ENCODE results near the gene GUCY1A2.
"Not testable (repeated sequence)": the region's sequence is repeated elsewhere in the genome, so short reads cannot be mapped to it uniquely, and the experiment has no call there.

GUCY1A2 gene

DNA sequence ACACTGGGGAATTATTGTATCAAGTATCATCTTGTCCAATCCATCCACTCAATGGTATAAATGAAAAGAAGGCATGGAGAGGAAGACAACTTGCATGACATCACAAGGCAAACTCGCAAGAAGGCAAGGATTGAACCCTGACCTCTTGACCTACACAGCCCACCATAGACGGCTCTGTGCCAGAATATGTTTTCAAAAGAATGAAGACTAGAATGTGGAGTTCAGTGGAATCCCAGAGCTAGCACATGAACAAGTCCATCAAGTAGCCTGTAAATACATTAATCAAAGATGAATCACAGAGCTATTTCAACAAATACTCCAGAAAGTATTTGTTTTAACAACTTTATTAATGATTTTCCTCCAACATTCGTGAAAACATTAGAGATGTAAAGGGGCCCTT, 189.7 kb downstream of the GUCY1A2 start:
- no peak for DNase-seq

DNA sequence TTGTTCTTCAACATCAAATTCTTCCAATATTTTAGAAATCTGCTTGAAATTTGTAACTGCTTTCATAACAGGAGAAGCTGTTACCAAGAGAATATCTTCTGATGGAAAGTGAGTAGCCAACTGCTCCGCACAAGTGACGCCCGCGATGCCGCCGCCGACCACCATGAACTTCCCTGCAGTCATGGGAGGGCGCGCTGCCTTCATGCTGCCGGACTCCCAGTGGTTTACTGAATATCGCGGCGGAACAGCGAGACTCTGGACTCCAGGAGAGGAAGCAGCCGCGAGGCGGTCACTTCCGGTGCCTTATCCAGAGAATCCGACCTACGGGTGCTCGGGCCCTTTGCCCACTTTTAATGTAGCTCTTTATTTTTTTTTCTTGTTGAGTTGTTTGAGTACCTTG, 190.6 kb downstream of the GUCY1A2 start:
- DNase-seq, result no peak

DNA sequence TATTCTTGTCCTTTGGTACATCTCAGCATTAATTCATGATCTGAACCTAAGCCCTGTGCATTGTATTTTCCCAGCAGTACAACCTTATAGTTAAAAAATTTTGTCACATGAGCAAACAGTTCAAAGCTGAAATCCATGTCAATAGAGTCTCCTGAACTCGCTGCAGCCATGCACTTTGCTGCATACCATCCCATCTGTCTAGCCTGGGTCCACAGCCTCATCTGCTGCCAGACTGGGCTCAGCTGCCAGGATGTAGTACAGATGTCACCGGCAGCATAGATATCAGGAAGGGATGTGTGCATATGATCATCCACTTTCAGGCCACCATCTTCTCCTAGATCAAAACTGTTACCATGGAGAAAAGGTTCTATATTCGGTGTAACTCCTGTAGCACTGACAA, 191.7 kb downstream of the GUCY1A2 start:
- DNase-seq, result not testable (repeated sequence)

- no peak for DNase-seq
These were observed 196.4 kb downstream of the GUCY1A2 start for GRCh38 chr11:106821826-106822225.

DNA sequence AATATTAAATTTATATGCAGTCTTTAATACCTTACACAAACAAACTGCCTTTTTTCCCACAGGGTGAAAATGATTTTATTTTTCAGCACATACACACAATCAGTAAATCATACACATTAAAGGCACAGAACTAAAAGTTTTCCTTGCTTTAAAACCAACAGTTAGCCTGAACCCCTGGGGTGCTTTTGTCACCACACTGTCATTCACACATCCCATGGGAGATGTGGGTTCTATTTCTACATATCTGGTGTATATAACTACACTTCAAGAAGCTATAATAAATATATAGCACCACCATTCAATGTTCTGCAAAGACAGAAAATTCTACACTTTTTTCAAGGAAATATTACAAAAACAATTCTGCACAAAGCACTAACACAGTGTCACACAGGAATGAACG, 197.0 kb downstream of the GUCY1A2 start:
- DNase-seq, result peak; percentile 67

DNA sequence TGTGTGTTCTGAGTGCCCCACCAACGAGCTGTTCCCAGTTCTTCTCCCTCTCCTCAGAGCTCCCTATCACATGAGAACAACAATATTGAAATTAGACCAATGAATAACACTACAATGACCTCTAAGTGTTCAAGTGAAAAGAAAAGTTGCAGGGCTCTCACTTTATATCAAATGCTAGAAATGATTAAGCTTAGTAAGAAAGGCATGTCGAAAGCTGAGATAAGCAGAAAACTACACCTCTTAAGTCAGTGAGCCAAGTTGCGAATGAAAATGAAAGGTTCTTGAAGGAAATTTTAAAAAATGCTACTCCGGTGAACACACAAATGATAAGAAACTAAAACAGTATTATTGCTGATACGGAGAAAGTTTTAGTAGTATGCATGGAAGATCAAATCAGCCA, 199.8 kb downstream of the GUCY1A2 start:
- DNase-seq, result no peak

GRCh38 chr11:106815209-106815608, 203.1 kb downstream of the GUCY1A2 start:
- no peak for DNase-seq

- DNase-seq, result no peak
These were observed 204.5 kb downstream of the GUCY1A2 start for GRCh38 chr11:106813806-106814205.

DNA sequence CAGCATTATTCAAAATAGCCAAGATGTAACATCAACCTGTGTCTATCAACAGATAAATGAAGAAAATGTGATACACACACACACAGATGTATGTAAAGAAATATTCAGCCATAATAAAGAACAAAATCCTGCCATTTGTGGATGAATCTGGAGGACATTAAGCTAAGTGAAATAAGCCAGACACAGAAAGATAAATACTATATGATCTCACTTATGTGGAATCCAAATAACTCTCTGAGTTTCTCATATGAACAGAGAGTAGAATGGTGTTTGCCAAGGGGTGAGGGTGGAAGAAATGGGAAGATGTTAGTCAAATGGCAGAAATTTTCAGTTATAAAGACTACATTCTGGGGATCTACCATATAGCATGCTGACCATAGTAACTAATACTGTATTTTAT, 224.2 kb downstream of the GUCY1A2 start:
- DNase-seq, result no peak

DNA sequence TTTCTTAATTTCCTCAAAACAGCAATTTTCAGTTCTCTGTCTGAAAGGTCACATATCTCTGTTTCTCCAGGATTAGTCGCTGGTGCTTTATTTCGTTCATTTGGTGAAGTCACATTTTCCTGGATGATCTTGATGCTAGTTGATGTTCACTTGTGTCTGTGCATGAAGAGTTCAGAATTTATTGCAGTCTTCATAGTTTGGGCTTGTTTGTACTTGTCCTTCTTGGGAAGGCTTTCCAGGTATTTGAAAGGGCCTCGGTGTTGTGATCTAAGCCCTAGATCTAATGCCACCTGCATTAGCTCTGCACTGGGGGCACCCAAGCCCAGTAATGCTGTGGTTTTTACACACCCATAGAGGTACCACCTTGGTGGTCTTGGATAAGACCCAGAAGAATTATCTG, 228.9 kb downstream of the GUCY1A2 start:
- DNase-seq, result no peak

GRCh38 chr11:106787454-106787853, 230.8 kb downstream of the GUCY1A2 start:
- DNase-seq, result no peak

DNA sequence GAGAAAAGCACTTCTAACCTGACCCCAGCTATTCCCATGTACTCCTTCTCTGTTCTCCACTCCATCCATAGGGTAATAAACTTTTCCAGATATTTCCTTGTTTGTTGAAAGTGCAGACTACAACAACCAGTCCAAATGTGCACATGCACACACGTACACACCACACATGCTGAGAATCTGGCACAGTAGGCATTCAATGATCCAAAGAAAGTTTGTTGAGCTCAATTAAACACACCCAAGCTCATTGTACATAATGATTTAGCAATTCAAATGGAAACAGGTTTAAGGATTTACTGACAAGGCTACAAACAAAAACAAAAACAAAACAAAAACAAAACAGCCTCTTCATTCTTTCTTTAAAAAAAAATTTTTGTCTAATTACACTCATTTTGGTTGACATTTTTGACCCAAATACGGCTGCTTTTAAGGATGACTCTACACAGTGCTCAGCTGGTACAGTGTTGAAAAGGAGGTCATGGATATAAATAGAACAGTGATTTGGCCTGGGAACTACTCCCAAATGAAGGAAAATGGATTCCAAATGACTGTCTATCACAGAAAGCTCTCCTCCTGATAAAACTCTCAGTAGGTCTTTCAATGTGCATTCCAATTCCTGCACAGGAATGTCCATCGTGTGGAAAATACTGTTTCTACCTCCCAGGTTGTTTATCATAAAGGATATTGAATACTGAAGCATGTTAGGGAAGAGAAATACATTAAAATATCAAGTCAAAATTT, 232.2 kb downstream of the GUCY1A2 start:
- no peak for DNase-seq

- not testable (repeated sequence) for DNase-seq
These were observed 241.0 kb downstream of the GUCY1A2 start for GRCh38 chr11:106777302-106777701.

GRCh38 chr11:106770489-106771085, 247.7 kb downstream of the GUCY1A2 start:
- DNase-seq, result no peak

GRCh38 chr11:106765469-106766258, 252.6 kb downstream of the GUCY1A2 start:
- DNase-seq, result peak; percentile 82

DNA sequence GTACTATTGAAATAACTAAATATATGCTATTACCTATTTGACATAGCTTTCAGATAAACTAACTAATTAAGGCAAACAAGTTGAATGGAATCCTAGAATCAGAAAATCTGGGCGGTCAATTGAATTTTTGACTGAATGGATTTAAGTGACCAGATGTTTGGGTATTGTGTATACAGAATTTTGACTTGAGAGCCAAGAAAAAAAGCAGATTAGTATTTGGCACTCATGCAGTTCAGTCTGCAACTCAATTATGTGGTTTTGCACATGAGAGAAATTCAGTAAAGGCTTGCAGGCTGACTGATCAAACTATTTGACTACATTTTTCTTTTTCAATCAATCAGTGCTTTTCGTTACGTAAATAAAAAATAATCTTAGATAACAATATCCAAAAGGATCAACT, 254.8 kb downstream of the GUCY1A2 start:
- DNase-seq, result peak; percentile 80

DNA sequence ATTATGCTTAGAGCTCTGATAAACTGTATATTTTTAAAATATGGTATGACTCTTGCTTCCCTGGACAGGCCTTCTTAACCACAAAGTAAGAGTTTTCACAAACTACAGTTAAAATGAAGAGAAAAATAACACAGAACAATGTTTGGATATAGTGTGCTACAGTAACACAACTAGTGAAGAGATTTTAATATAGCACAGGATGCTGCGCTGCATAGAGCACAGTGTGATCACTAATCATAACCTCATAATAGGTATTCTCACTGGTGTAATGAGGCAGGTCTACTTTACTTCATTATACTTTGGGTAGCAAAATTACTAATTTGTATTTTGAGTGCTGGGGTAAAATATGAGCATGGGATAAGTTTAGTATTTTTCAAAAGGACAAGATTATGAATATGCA, 256.5 kb downstream of the GUCY1A2 start:
- DNase-seq, result peak; percentile 11

DNA sequence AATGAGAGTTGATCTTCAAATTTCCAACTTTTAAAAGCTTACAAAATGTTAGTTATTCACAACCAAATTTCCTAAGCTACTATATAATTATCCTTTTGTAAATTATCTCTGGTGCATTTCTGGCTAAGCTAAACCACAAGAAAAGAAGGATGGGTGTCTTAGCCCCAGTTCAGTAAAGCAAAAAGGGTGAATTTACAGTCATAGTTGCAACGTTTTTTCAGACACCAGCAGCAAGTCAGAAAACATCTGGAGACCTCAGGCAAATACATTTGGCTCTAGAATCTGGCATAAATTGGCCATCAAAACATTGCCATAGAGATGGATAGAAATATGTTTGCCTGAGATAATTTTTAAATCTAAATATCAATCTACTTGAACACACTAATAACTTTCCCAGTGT, 257.0 kb downstream of the GUCY1A2 start:
- DNase-seq, result no peak

DNA sequence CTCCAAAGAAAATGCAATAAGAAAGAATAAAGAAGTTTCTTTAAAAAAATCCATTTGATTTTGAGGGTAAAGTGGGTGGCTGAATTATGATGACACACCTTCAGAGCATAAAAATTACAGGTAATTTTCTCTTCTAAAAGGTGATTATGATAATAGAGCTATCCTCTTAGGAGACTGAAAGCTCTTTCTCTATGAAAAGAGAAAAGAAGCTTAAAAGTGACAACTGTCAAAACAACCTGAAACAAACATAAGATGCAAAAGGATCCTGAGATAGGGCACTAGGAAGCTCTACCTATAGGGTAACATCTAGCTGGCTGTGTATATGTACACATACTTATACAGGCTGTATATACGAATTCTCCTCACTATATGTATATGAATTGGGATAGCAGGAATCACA, 270.2 kb downstream of the GUCY1A2 start:
- DNase-seq, result no peak

- DNase-seq, result no peak
These were observed 272.3 kb downstream of the GUCY1A2 start for GRCh38 chr11:106745941-106746340.

DNA sequence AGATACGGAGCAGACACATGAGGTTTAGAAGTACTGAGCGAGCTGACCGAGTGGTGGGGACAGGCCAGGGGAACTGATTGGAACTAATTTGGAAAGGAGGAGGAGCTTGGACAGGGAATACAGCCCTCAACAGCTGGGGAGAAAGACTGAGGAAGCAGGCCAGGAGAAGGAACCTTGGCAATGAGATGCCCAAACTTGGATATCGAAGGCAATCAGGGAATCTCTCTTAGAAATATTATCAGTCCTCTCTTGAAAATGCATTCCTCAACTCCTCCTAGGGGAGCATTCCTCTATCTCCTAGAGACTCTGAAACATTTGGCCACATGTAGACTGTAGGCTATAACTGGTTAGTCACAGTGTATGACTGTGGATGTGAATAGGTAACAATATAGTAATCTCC, 284.6 kb downstream of the GUCY1A2 start:
- no peak for DNase-seq

DNA sequence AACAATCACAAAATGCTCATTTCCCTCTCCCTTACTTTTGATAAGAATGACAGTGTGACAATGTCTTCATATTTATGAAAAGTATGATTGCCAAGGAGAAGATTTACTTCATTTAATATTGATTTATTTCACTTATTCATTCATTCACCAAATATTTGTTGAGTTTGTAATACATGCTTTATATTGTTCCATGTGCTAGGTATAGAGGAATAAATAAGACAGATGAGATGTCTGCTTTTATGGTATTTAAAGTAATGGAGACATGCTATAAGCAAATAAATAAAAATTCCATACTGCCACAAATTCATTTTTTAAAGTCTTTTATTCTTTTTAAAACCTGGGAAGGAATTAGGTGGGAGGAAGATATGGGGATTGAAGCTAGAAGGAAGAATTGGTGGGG, 289.4 kb downstream of the GUCY1A2 start:
- DNase-seq, result no peak

GRCh38 chr11:106728379-106728778, 289.9 kb downstream of the GUCY1A2 start:
- DNase-seq, result no peak

GRCh38 chr11:106727256-106727655, 291.0 kb downstream of the GUCY1A2 start:
- no peak for DNase-seq
